Endothelial cell (in vitro differentiated cells): Measurements from ENCODE around the gene PDZD4. TPM values are rescaled to one million over a fixed set of nuclear protein-coding genes. Genes with fewer than 3 reads are reported as not detected.

Experiments used
- DNase-seq: peaks from one replicate; pipeline ENCODE4 v3.0.0; 2021; ENCODE audit warnings: low spot score
- H3K27ac Mint-ChIP-seq: one replicate; pipeline ENCODE4 v1.8.0; 2021; ENCODE audit warnings: mixed read lengths, inconsistent platforms; ENCODE audit not compliant: unreplicated experiment
- H3K27me3 Mint-ChIP-seq: one replicate; pipeline ENCODE4 v1.8.0; 2021; ENCODE audit warnings: mild to moderate bottlenecking, moderate library complexity, mixed read lengths, inconsistent platforms; ENCODE audit not compliant: unreplicated experiment
- H3K36me3 Mint-ChIP-seq: one replicate; pipeline ENCODE4 v1.8.0; 2021; ENCODE audit warnings: mild to moderate bottlenecking, low read depth, mixed read lengths, inconsistent platforms; ENCODE audit not compliant: unreplicated experiment
- H3K4me1 Mint-ChIP-seq: one replicate; pipeline ENCODE4 v1.8.0; 2021; ENCODE audit warnings: mild to moderate bottlenecking, mixed read lengths, inconsistent platforms; ENCODE audit not compliant: unreplicated experiment
- H3K4me3 Mint-ChIP-seq: one replicate; pipeline ENCODE4 v1.8.0; 2021; ENCODE audit warnings: mild to moderate bottlenecking, mixed read lengths, inconsistent platforms; ENCODE audit not compliant: unreplicated experiment
- H3K9me3 Mint-ChIP-seq: one replicate; pipeline ENCODE4 v1.8.0; 2021; ENCODE audit warnings: mixed read lengths, inconsistent platforms; ENCODE audit not compliant: unreplicated experiment
- total RNA-seq: library from RNA; stranded (reverse); fragmentation: NEBNext Ultra II Directional; extraction: Animal tissue kit (Norgen Biotek cat#: 25700); gene quantifications from one replicate; pipeline ENCODE4 v1.2.1, GENCODE V29; 2021; ENCODE audit not compliant: unreplicated experiment
- TF ChIP-seq, protein P1 (sequence below): fragments of 200-600 bp; sonication (generic); IDR thresholded peaks from one replicate; pipeline ENCODE4 v1.5.0; 2021; ENCODE audit warnings: antibody characterized with exemption; ENCODE audit not compliant: unreplicated experiment

PDZD4 gene
- total RNA-seq, 1 donor from 2014 or later = 2.6 TPM

DNA sequence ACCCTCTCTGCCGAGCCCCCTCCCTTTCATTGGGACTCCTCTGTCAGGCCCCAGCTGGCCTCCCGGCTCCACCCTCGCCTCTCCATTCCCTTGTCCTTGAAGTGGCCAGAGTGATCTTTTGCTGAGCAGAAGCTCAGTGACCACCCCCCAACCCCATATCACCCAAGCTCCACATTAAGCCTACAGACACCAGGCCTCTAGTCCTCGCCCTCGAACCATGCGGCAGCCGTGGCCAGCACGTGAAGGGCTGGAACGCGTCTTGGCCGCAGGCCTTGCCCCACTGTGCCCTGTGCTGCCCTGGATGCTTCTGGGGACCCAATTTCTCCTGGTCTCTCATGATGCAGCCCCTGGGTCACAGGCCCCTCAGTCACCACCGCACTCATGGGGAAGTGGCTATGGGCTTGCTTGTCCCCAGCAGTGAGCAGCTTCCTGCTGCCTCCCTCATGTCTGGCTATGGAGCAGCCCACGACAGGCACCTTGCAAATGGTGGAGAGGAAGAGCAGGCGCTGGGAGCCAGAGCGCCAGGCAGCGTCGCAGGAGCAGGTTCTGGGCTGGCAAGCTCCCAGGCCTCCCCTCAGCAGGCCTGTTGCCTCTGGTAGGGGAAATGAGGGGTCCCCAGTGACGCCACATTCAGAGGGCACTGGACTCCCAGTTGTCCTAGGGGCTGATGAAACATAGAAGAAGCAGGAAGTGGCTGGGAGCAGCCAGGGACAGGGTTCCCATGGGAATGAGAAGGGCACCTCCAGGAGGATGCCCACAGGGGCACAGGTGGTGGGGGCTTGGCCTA, 50.3 kb downstream of the PDZD4 start:
- H3K9me3 Mint-ChIP-seq = no peaks in the 10 kb centered on the region
- H3K27ac Mint-ChIP-seq = no peak overlapping the region

DNA sequence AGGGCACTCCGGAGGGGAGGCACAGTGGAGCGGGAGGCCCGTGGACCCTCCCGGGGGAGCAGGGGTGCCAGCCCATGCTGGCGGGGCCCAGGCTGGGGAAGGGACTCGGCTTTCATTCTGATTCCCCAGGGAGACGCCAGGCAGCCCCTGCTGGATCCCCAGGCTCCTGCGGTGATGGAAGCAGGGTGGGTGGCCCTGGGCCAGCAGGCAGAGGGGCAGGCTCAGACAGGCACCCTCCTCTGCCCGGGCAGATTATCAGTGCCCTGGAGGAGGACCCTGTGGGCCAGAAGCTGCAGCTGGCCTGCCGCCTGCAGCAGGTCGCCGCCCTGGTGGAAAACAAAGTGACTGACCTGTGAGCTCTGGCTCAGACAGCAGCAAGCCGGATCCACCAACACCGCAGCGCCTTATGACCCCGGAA, 51.7 kb downstream of the PDZD4 start:
- Mint-ChIP-seq H3K27ac (no peak overlapping the region), H3K4me3 (no peak overlapping the region), H3K36me3 (no peaks in the 10 kb centered on the region), H3K4me1 (no peaks in the 10 kb centered on the region), H3K9me3 (no peaks in the 10 kb centered on the region), H3K27me3 (no peaks in the 10 kb centered on the region)
- TF ChIP-seq, protein P1, sequence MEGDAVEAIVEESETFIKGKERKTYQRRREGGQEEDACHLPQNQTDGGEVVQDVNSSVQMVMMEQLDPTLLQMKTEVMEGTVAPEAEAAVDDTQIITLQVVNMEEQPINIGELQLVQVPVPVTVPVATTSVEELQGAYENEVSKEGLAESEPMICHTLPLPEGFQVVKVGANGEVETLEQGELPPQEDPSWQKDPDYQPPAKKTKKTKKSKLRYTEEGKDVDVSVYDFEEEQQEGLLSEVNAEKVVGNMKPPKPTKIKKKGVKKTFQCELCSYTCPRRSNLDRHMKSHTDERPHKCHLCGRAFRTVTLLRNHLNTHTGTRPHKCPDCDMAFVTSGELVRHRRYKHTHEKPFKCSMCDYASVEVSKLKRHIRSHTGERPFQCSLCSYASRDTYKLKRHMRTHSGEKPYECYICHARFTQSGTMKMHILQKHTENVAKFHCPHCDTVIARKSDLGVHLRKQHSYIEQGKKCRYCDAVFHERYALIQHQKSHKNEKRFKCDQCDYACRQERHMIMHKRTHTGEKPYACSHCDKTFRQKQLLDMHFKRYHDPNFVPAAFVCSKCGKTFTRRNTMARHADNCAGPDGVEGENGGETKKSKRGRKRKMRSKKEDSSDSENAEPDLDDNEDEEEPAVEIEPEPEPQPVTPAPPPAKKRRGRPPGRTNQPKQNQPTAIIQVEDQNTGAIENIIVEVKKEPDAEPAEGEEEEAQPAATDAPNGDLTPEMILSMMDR = no peak
- DNase-seq = no peak

More for the DNA sequence above, 50.3 kb downstream of the PDZD4 start:
- no peaks in the 10 kb centered on the region for H3K27me3 Mint-ChIP-seq
- H3K4me1 Mint-ChIP-seq = no peaks in the 10 kb centered on the region
- H3K4me3 Mint-ChIP-seq = no peak overlapping the region
- H3K36me3 Mint-ChIP-seq = no peaks in the 10 kb centered on the region
- DNase-seq = no peak
- TF ChIP-seq, protein P1 = no peak

DNA sequence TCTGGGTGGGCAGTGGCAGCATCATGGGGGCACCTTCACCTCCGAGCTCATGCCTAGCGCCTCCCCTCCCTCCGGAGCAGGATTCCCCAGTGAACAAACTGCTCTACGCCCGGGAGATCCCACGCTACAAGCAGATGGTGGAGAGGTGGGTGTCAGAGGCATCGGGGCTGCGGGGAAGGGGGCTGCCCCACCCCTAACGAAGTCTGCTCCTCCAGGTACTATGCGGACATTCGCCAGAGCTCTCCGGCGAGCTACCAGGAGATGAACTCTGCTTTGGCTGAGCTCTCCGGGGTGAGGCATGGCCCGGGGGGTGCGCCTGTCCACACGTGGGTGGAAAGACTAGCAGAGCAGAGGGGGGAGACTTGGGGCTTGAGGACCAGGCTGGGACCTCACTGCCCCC, 52.2 kb downstream of the PDZD4 start:
- TF ChIP-seq, protein P1 = no peak
- Mint-ChIP-seq H3K4me3 (no peak overlapping the region), H3K27ac (no peak overlapping the region), H3K27me3 (no peaks in the 10 kb centered on the region), H3K36me3 (no peaks in the 10 kb centered on the region), H3K4me1 (no peaks in the 10 kb centered on the region), H3K9me3 (no peaks in the 10 kb centered on the region)
- DNase-seq = no peak

DNA sequence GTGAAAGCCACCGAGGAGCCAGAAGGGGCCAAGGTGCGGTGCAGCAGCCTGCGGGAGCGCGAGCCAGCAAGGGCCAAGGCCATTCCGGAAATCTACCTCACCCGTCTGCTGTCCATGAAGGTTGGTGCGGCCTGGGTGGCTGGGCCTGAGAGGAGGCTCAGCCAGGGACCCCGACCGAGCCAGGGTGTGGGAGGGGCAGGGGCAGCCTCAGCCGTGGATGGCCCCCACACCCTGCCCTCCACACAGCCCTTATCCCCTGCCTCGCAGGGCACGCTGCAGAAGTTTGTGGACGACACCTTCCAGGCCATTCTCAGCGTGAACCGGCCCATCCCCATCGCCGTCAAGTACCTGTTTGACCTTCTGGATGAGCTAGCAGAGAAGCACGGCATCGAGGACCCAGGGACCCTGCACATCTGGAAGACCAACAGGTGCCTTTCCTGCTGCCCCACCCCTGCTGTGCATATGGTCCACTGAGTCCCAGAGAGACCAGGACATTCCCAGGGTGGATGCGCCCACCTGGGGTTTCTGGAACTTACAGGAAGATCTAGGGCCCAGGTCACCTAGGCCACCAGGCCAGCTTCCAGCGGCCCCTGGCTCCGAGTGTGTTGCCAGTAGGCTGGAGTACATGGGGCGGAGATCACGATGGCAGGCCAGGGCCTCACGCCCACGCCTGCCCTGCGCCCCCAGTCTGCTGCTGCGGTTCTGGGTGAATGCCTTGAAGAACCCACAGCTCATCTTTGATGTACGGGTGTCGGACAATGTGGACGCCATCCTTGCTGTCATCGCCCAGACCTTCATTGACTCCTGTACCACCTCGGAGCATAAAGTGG, 52.9 kb downstream of the PDZD4 start:
- Mint-ChIP-seq H3K4me3 (no peak overlapping the region), H3K9me3 (no peaks in the 10 kb centered on the region), H3K4me1 (no peaks in the 10 kb centered on the region), H3K36me3 (no peaks in the 10 kb centered on the region), H3K27me3 (no peaks in the 10 kb centered on the region), H3K27ac (no peak overlapping the region)
- no peak for DNase-seq
- TF ChIP-seq, protein P1 = no peak

DNA sequence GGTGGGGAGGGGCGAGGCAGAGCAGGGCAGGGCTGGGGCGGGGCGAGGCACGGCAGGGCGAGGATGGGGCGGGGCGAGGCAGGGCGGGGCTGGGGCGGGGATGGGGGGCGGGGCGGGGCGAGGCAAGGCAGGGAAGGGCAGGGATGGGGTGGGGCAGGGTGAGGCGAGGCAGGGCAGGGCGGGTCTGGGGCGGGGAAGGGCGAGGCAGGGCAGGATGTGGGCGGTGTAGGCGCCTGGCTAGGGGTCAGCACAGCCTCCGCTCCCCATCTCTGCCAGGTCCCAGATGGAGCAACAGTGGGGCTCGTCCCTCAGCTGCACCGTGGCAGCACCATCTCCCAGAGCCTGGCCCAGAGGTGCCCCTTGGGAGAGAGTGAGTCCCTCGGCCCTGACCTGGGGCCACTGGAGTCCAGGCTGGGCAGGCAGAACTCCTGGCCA, 53.7 kb downstream of the PDZD4 start:
- H3K27ac Mint-ChIP-seq = no peak overlapping the region
- no peaks in the 10 kb centered on the region for H3K36me3 Mint-ChIP-seq
- no peak overlapping the region for H3K4me3 Mint-ChIP-seq
- peaks cover 1% of the 10 kb centered on the region for H3K27me3 Mint-ChIP-seq
- no peaks in the 10 kb centered on the region for H3K4me1 Mint-ChIP-seq
- TF ChIP-seq, protein P1 = no peak
- H3K9me3 Mint-ChIP-seq = no peaks in the 10 kb centered on the region
- DNase-seq = no peak
